Smooth muscle cell (in vitro differentiated cells): ENCODE data around the gene VCP. TPM values are rescaled to one million over a fixed set of nuclear protein-coding genes. Genes with fewer than 3 reads are reported as not detected.

Experiments
- DNase-seq: peaks from one replicate; lab custom pipeline; 2025; ENCODE audit not compliant: unreplicated experiment; lab: John Stamatoyannopoulos, UW
- H2AFZ ChIP-seq: fragments of 200-600 bp; sonication (generic); 2 replicates; pipeline ENCODE4 v1.6.0; 2016; ENCODE audit warnings: antibody characterized with exemption, low read depth, mild to moderate bottlenecking
- H3F3A ChIP-seq: fragments of 200-600 bp; sonication (generic); 2 replicates; pipeline ENCODE4 v1.6.0; 2017; ENCODE audit warnings: antibody characterized with exemption, low read depth
- H3K27ac ChIP-seq: fragments of 200-600 bp; sonication (generic); 2 replicates; pipeline ENCODE4 v1.5.1; 2016; ENCODE audit warnings: low read depth, mild to moderate bottlenecking
- H3K27me3 ChIP-seq: fragments of 200-600 bp; sonication (generic); 2 replicates; pipeline ENCODE4 v1.6.1; 2016; ENCODE audit warnings: low read depth, mild to moderate bottlenecking
- H3K36me3 ChIP-seq: fragments of 200-600 bp; sonication (generic); 2 replicates; pipeline ENCODE4 v1.5.1; 2016; ENCODE audit warnings: low read depth
- H3K4me1 ChIP-seq: fragments of 200-600 bp; sonication (generic); 2 replicates; pipeline ENCODE4 v1.5.1; 2016; ENCODE audit warnings: low read depth
- H3K4me2 ChIP-seq: fragments of 200-600 bp; sonication (generic); 2 replicates; pipeline ENCODE4 v1.6.0; 2016; ENCODE audit warnings: mild to moderate bottlenecking
- H3K4me3 ChIP-seq: fragments of 200-600 bp; sonication (generic); 2 replicates; pipeline ENCODE4 v1.5.1; 2016; ENCODE audit warnings: mild to moderate bottlenecking
- H3K79me2 ChIP-seq: fragments of 200-600 bp; sonication (generic); 2 replicates; pipeline ENCODE4 v1.6.0; 2016; ENCODE audit warnings: low read depth, mild to moderate bottlenecking
- H3K9ac ChIP-seq: fragments of 200-600 bp; sonication (generic); 2 replicates; pipeline ENCODE4 v1.6.0; 2016; ENCODE audit warnings: low read depth
- H3K9me3 ChIP-seq: fragments of 200-600 bp; sonication (generic); replicated peaks from 2 replicates; pipeline ENCODE4 v1.5.1; 2016; ENCODE audit warnings: low read depth
- H4K20me1 ChIP-seq: fragments of 200-600 bp; sonication (generic); 2 replicates; pipeline ENCODE4 v1.6.0; 2016; ENCODE audit warnings: low read depth
- CTCF ChIP-seq: fragments of 200-600 bp; sonication (generic); IDR thresholded peaks from 2 replicates; pipeline ENCODE4 v1.5.1; 2017; ENCODE audit warnings: borderline replicate concordance, mild to moderate bottlenecking, antibody characterized with exemption; ENCODE audit not compliant: insufficient read depth, poor library complexity, severe bottlenecking
- WGBS: methylation state at CpG from one replicate; pipeline ENCODE4 v1.1.7; 2016; ENCODE audit warnings: low lambda C conversion rate; 5-methylcytosine and 5-hydroxymethylcytosine counted together
- polyA plus RNA-seq: library from polyadenylated mRNA; unstranded; fragments of >200 nt; fragmentation: Nextera tagmentation; extraction: Ambion mirVana; gene quantifications from 2 replicates; pipeline ENCODE4 v1.2.1, GENCODE V29; 2016
- total RNA-seq: library from RNA; depleted of rRNA; stranded (reverse); fragments of >200 nt; gene quantifications from 2 replicates; pipeline ENCODE4 v1.2.3, GENCODE V29; 2014

VCP gene
- total and polyA plus RNA-seq, 2 experiments from 2014 or later: 207 to 314 TPM

GRCh38 chr9:35042891-35043545, 29.4 kb downstream of the VCP start:
- WGBS: 92% methylated on average over 6 of the region's 6 CpGs

GRCh38 chr9:35042081-35042604, 30.3 kb downstream of the VCP start:
- Histone ChIP-seq H3K9ac (no peak overlapping the region), H3K4me1 (no peaks in the 10 kb centered on the region), H3K4me2 (no peak overlapping the region), H3K36me3 (no peaks in the 10 kb centered on the region), H3K27me3 (no peaks in the 10 kb centered on the region), H4K20me1 (peaks cover 9% of the 10 kb centered on the region), H2AFZ (no peak overlapping the region), H3K79me2 (no peaks in the 10 kb centered on the region), H3K4me3 (no peak overlapping the region), H3K9me3 (no peaks in the 10 kb centered on the region), H3F3A (no peaks in the 10 kb centered on the region), H3K27ac (no peak overlapping the region)
- no peak for DNase-seq
- TF ChIP-seq CTCF: no peak
- WGBS: 100% methylated on average over 3 of the region's 3 CpGs

More at GRCh38 chr9:35042891-35043545, 29.4 kb downstream of the VCP start:
- no peaks in the 10 kb centered on the region for H3K79me2 ChIP-seq
- no peaks in the 10 kb centered on the region for H3K9me3 ChIP-seq
- TF ChIP-seq CTCF: no peak
- H3K9ac ChIP-seq: no peak overlapping the region
- peaks cover 3% of the 10 kb centered on the region for H3F3A ChIP-seq
- H2AFZ ChIP-seq: no peak overlapping the region
- peaks cover 9% of the 10 kb centered on the region for H4K20me1 ChIP-seq
- no peaks in the 10 kb centered on the region for H3K27me3 ChIP-seq
- H3K4me2 ChIP-seq: no peak overlapping the region
- H3K36me3 ChIP-seq: peaks cover 3% of the 10 kb centered on the region
- DNase-seq: no peak
- no peak overlapping the region for H3K4me3 ChIP-seq
- H3K27ac ChIP-seq: no peak overlapping the region
- no peaks in the 10 kb centered on the region for H3K4me1 ChIP-seq

GRCh38 chr9:35035851-35036701, 36.3 kb downstream of the VCP start:
- TF ChIP-seq CTCF: no peak

More at GRCh38 chr9:35035851-35036701, 36.3 kb downstream of the VCP start:
- Histone ChIP-seq H3K4me3 (no peak overlapping the region), H3K4me1 (no peaks in the 10 kb centered on the region), H3K27me3 (no peaks in the 10 kb centered on the region), H2AFZ (no peak overlapping the region), H3K79me2 (no peaks in the 10 kb centered on the region), H3F3A (no peaks in the 10 kb centered on the region), H3K9ac (no peak overlapping the region), H3K27ac (no peak overlapping the region), H4K20me1 (no peaks in the 10 kb centered on the region), H3K4me2 (no peak overlapping the region), H3K36me3 (no peaks in the 10 kb centered on the region), H3K9me3 (no peaks in the 10 kb centered on the region)
- WGBS: 90% methylated on average over 48 of the region's 48 CpGs
- no peak for DNase-seq
